DND-41 (cell line): ENCODE data around the gene NPTXR.

Experiments used
- ATAC-seq: fragments of 200-7000 bp; cut with Tn5 transposase; 3 replicates; pipeline ENCODE4 v1.9.1; 2021; ENCODE audit warnings: low read depth; ENCODE audit not compliant: insufficient read depth
- DNase-seq: peaks from one replicate; pipeline ENCODE4 v3.0.0-alpha.2; 2020
- H2AFZ ChIP-seq: 2 replicates; pipeline ENCODE4 v1.6.0; 2012; ENCODE audit warnings: low read depth, low read length
- H3K27ac ChIP-seq: 2 replicates; pipeline ENCODE4 v1.5.1; 2012; ENCODE audit warnings: low read length, inconsistent platforms
- H3K27me3 ChIP-seq: fragments of 200-600 bp; sonication (generic); 2 replicates; pipeline ENCODE4 v1.6.0; 2012; ENCODE audit warnings: low read length, mild to moderate bottlenecking, inconsistent platforms; ENCODE audit not compliant: insufficient read depth, poor library complexity
- H3K36me3 ChIP-seq: 2 replicates; pipeline ENCODE4 v1.5.1; 2012; ENCODE audit warnings: low read length, inconsistent platforms; ENCODE audit not compliant: insufficient read depth
- H3K4me1 ChIP-seq: 2 replicates; pipeline ENCODE4 v1.5.1; 2012; ENCODE audit warnings: mild to moderate bottlenecking, low read length; ENCODE audit not compliant: insufficient read depth
- H3K4me2 ChIP-seq: 2 replicates; pipeline ENCODE4 v1.6.0; 2012; ENCODE audit warnings: mild to moderate bottlenecking, moderate library complexity, low read length, inconsistent platforms; ENCODE audit not compliant: insufficient read depth
- H3K4me3 ChIP-seq, 2 experiments: fragments of 200-600 bp in 1 of 2; shearing (Covaris generic) in 1 of 2; 2 replicates each; pipeline ENCODE4 v1.5.1; 2012 to 2016; ENCODE audit warnings: inconsistent platforms in 2 of 2, low read length in 2 of 2, mild to moderate bottlenecking in 2 of 2, low read depth in 1 of 2, moderate library complexity in 1 of 2
- H3K79me2 ChIP-seq: 2 replicates; pipeline ENCODE4 v1.6.0; 2012; ENCODE audit warnings: low read length, inconsistent platforms; ENCODE audit not compliant: insufficient read depth
- H3K9ac ChIP-seq: 2 replicates; pipeline ENCODE4 v1.6.0; 2012; ENCODE audit warnings: low read depth, mild to moderate bottlenecking, inconsistent platforms, low read length, moderate library complexity
- H3K9me3 ChIP-seq: 2 replicates; pipeline ENCODE4 v1.5.1; 2012; ENCODE audit warnings: low read length, moderate library complexity, mild to moderate bottlenecking, inconsistent platforms; ENCODE audit not compliant: insufficient read depth, severe bottlenecking
- H4K20me1 ChIP-seq: 2 replicates; pipeline ENCODE4 v1.6.0; 2012; ENCODE audit warnings: low read length; ENCODE audit not compliant: insufficient read depth
- EZH2 ChIP-seq: IDR thresholded peaks from 3 replicates; pipeline ENCODE4 v1.6.1; 2012; ENCODE audit warnings: borderline replicate concordance, low read depth, mild to moderate bottlenecking, moderate library complexity, low read length, inconsistent platforms; ENCODE audit not compliant: severe bottlenecking
- TF ChIP-seq, protein P1 (sequence below): IDR thresholded peaks from 2 replicates; pipeline ENCODE4 v1.5.1; 2012; ENCODE audit warnings: borderline replicate concordance, low read length, moderate library complexity, mild to moderate bottlenecking; ENCODE audit not compliant: poor library complexity, severe bottlenecking; ENCODE audit errors: extremely low read depth

The NPTXR gene

GRCh38 chr22:38879961-38880360, 36.1 kb upstream of the NPTXR start:
- peaks cover 16% of the 10 kb centered on the region for H3K27me3 ChIP-seq
- no peak overlapping the region for H3K27ac ChIP-seq
- H3K36me3 ChIP-seq = no peaks in the 10 kb centered on the region
- H2AFZ ChIP-seq = no peak overlapping the region
- ATAC-seq (no peak), DNase-seq (no peak)
- no peak overlapping the region for H3K4me3 ChIP-seq
- H3K79me2 ChIP-seq = no peaks in the 10 kb centered on the region
- no peak for TF ChIP-seq EZH2
- TF ChIP-seq, protein P1, sequence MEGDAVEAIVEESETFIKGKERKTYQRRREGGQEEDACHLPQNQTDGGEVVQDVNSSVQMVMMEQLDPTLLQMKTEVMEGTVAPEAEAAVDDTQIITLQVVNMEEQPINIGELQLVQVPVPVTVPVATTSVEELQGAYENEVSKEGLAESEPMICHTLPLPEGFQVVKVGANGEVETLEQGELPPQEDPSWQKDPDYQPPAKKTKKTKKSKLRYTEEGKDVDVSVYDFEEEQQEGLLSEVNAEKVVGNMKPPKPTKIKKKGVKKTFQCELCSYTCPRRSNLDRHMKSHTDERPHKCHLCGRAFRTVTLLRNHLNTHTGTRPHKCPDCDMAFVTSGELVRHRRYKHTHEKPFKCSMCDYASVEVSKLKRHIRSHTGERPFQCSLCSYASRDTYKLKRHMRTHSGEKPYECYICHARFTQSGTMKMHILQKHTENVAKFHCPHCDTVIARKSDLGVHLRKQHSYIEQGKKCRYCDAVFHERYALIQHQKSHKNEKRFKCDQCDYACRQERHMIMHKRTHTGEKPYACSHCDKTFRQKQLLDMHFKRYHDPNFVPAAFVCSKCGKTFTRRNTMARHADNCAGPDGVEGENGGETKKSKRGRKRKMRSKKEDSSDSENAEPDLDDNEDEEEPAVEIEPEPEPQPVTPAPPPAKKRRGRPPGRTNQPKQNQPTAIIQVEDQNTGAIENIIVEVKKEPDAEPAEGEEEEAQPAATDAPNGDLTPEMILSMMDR = no peak
- no peaks in the 10 kb centered on the region for H4K20me1 ChIP-seq
- no peaks in the 10 kb centered on the region for H3K4me1 ChIP-seq
- H3K9me3 ChIP-seq = no peaks in the 10 kb centered on the region
- H3K4me2 ChIP-seq = no peak overlapping the region
- H3K9ac ChIP-seq = no peak overlapping the region

GRCh38 chr22:38879108-38879729, 35.4 kb upstream of the NPTXR start:
- Histone ChIP-seq H3K9me3 (no peaks in the 10 kb centered on the region), H3K79me2 (no peaks in the 10 kb centered on the region), H3K27ac (no peak overlapping the region), H3K4me3 (no peak overlapping the region), H3K27me3 (peaks cover 23% of the 10 kb centered on the region), H3K36me3 (no peaks in the 10 kb centered on the region), H2AFZ (no peak overlapping the region), H3K4me1 (no peaks in the 10 kb centered on the region), H4K20me1 (no peaks in the 10 kb centered on the region), H3K4me2 (no peak overlapping the region), H3K9ac (no peak overlapping the region)
- DNase-seq = no peak
- TF ChIP-seq EZH2 = no peak
- TF ChIP-seq, protein P1 = no peak
- no peak for ATAC-seq

- no peak for ATAC-seq
- H3K79me2 ChIP-seq = no peaks in the 10 kb centered on the region
- no peaks in the 10 kb centered on the region for H3K36me3 ChIP-seq
- no peak overlapping the region for H3K9ac ChIP-seq
- H3K9me3 ChIP-seq = no peaks in the 10 kb centered on the region
- H3K27me3 ChIP-seq = peaks cover 36% of the 10 kb centered on the region
- peaks cover 2% of the 10 kb centered on the region for H3K4me1 ChIP-seq
- no peak overlapping the region for H3K27ac ChIP-seq
- no peak for DNase-seq
- no peak overlapping the region for H3K4me2 ChIP-seq
- H4K20me1 ChIP-seq = no peaks in the 10 kb centered on the region
- TF ChIP-seq, protein P1 = no peak
- no peak for TF ChIP-seq EZH2
- no peak overlapping the region for H2AFZ ChIP-seq
- no peak overlapping the region for H3K4me3 ChIP-seq
These were observed 34.2 kb upstream of the NPTXR start for GRCh38 chr22:38878001-38878400.
